Measurements from ENCODE around the gene LIN54.
"Not testable (repeated sequence)": the region's sequence is repeated elsewhere in the genome, so short reads cannot be mapped to it uniquely, and the experiment has no call there.

LIN54 gene

GRCh38 chr4:83029688-83030087 is 19.1 kb upstream of the LIN54 start:
- Histone ChIP-seq H3K27me3 (ENCODE audit: control insufficient read depth in 1 of 2, insufficient read depth in 2 of 2, low read length in 2 of 2) (no peaks in the 10 kb centered on the region), H3K36me3 (ENCODE audit: control insufficient read depth in 2 of 2, insufficient read depth in 2 of 2, low read length in 2 of 2) (no peaks in the 10 kb centered on the region), H3K27ac (ENCODE audit: low read length) (no peak overlapping the region), H3K4me3 (ENCODE audit: low read length in 2 of 2) (no peak overlapping the region), H3K9me3 (ENCODE audit: control insufficient read depth in 2 of 2, low read length in 2 of 2) (no peaks in the 10 kb centered on the region), H3K4me1 (ENCODE audit: control insufficient read depth, insufficient read depth, low read length) (no peaks in the 10 kb centered on the region), H3K9ac (ENCODE audit: low read length in 2 of 2) (no peak overlapping the region)

- Histone ChIP-seq H3K9ac (ENCODE audit: low read length in 2 of 2) (no peak overlapping the region), H3K4me3 (ENCODE audit: low read length in 2 of 2) (no peak overlapping the region), H3K27ac (ENCODE audit: low read length) (no peak overlapping the region), H3K36me3 (ENCODE audit: control insufficient read depth in 2 of 2, insufficient read depth in 2 of 2, low read length in 2 of 2) (no peaks in the 10 kb centered on the region), H3K9me3 (ENCODE audit: control insufficient read depth in 2 of 2, low read length in 2 of 2) (no peaks in the 10 kb centered on the region), H3K27me3 (ENCODE audit: control insufficient read depth in 1 of 2, insufficient read depth in 2 of 2, low read length in 2 of 2) (no peaks in the 10 kb centered on the region), H3K4me1 (ENCODE audit: control insufficient read depth, insufficient read depth, low read length) (no peaks in the 10 kb centered on the region)
These were observed 18.4 kb upstream of the LIN54 start for GRCh38 chr4:83028976-83029375.

- Histone ChIP-seq H3K9me3 (ENCODE audit: control insufficient read depth in 2 of 2, low read length in 2 of 2) (no peaks in the 10 kb centered on the region), H3K4me1 (ENCODE audit: control insufficient read depth, insufficient read depth, low read length) (no peaks in the 10 kb centered on the region), H3K27me3 (ENCODE audit: control insufficient read depth in 1 of 2, insufficient read depth in 2 of 2, low read length in 2 of 2) (no peaks in the 10 kb centered on the region), H3K36me3 (ENCODE audit: control insufficient read depth in 2 of 2, insufficient read depth in 2 of 2, low read length in 2 of 2) (no peaks in the 10 kb centered on the region), H3K4me3 (ENCODE audit: low read length in 2 of 2) (no peak overlapping the region), H3K27ac (ENCODE audit: low read length) (no peak overlapping the region), H3K9ac (ENCODE audit: low read length in 2 of 2) (no peak overlapping the region)
These were observed 14.9 kb upstream of the LIN54 start for GRCh38 chr4:83025563-83025962.

GRCh38 chr4:83024233-83024632 is 13.6 kb upstream of the LIN54 start:
- no peak overlapping the region for H3K27ac ChIP-seq (ENCODE audit: low read length)
- no peak overlapping the region for H3K9ac ChIP-seq (ENCODE audit: low read length in 2 of 2)
- H3K4me1 ChIP-seq (ENCODE audit: control insufficient read depth, insufficient read depth, low read length): no peaks in the 10 kb centered on the region
- H3K9me3 ChIP-seq (ENCODE audit: control insufficient read depth in 2 of 2, low read length in 2 of 2): no peaks in the 10 kb centered on the region
- no peak overlapping the region for H3K4me3 ChIP-seq (ENCODE audit: low read length in 2 of 2)
- H3K27me3 ChIP-seq (ENCODE audit: control insufficient read depth in 1 of 2, insufficient read depth in 2 of 2, low read length in 2 of 2): no peaks in the 10 kb centered on the region
- H3K36me3 ChIP-seq (ENCODE audit: control insufficient read depth in 2 of 2, insufficient read depth in 2 of 2, low read length in 2 of 2): no peaks in the 10 kb centered on the region

- not testable (repeated sequence) for H3K36me3 ChIP-seq (ENCODE audit: control insufficient read depth in 2 of 2, insufficient read depth in 2 of 2, low read length in 2 of 2); H3K4me3 ChIP-seq (ENCODE audit: low read length in 2 of 2); H3K4me1 ChIP-seq (ENCODE audit: control insufficient read depth, insufficient read depth, low read length); H3K27me3 ChIP-seq (ENCODE audit: control insufficient read depth in 1 of 2, insufficient read depth in 2 of 2, low read length in 2 of 2); H3K9me3 ChIP-seq (ENCODE audit: control insufficient read depth in 2 of 2, low read length in 2 of 2); H3K9ac ChIP-seq (ENCODE audit: low read length in 2 of 2); H3K27ac ChIP-seq (ENCODE audit: low read length)
These were observed 13.0 kb upstream of the LIN54 start for GRCh38 chr4:83023599-83023998.

GRCh38 chr4:83022724-83023450 is 12.3 kb upstream of the LIN54 start:
- Histone ChIP-seq H3K4me1 (ENCODE audit: control insufficient read depth, insufficient read depth, low read length) (no peaks in the 10 kb centered on the region), H3K27me3 (ENCODE audit: control insufficient read depth in 1 of 2, insufficient read depth in 2 of 2, low read length in 2 of 2) (no peaks in the 10 kb centered on the region), H3K9me3 (ENCODE audit: control insufficient read depth in 2 of 2, low read length in 2 of 2) (no peaks in the 10 kb centered on the region), H3K4me3 (ENCODE audit: low read length in 2 of 2) (no peak overlapping the region), H3K36me3 (ENCODE audit: control insufficient read depth in 2 of 2, insufficient read depth in 2 of 2, low read length in 2 of 2) (no peaks in the 10 kb centered on the region), H3K9ac (ENCODE audit: low read length in 2 of 2) (no peak overlapping the region), H3K27ac (ENCODE audit: low read length) (no peak overlapping the region)

GRCh38 chr4:83019794-83020494 is 9.3 kb upstream of the LIN54 start:
- H3K36me3 ChIP-seq (ENCODE audit: control insufficient read depth in 2 of 2, insufficient read depth in 2 of 2, low read length in 2 of 2): no peaks in the 10 kb centered on the region
- H3K9ac ChIP-seq (ENCODE audit: low read length in 2 of 2): no peak overlapping the region
- H3K27ac ChIP-seq (ENCODE audit: low read length): no peak overlapping the region
- no peak overlapping the region for H3K4me3 ChIP-seq (ENCODE audit: low read length in 2 of 2)
- H3K9me3 ChIP-seq (ENCODE audit: control insufficient read depth in 2 of 2, low read length in 2 of 2): no peaks in the 10 kb centered on the region
- no peaks in the 10 kb centered on the region for H3K4me1 ChIP-seq (ENCODE audit: control insufficient read depth, insufficient read depth, low read length)
- no peaks in the 10 kb centered on the region for H3K27me3 ChIP-seq (ENCODE audit: control insufficient read depth in 1 of 2, insufficient read depth in 2 of 2, low read length in 2 of 2)

- Histone ChIP-seq H3K27me3 (ENCODE audit: control insufficient read depth in 1 of 2, insufficient read depth in 2 of 2, low read length in 2 of 2) (no peaks in the 10 kb centered on the region), H3K4me1 (ENCODE audit: control insufficient read depth, insufficient read depth, low read length) (peaks cover 13% of the 10 kb centered on the region), H3K9me3 (ENCODE audit: control insufficient read depth in 2 of 2, low read length in 2 of 2) (no peaks in the 10 kb centered on the region), H3K9ac (ENCODE audit: low read length in 2 of 2) (peak overlapping the region; percentile 59 to 86), H3K27ac (ENCODE audit: low read length) (no peak overlapping the region), H3K36me3 (ENCODE audit: control insufficient read depth in 2 of 2, insufficient read depth in 2 of 2, low read length in 2 of 2) (no peaks in the 10 kb centered on the region), H3K4me3 (ENCODE audit: low read length in 2 of 2) (peak overlapping the region; percentile 71 to 88)
These were observed 3.3 kb upstream of the LIN54 start for GRCh38 chr4:83013902-83014301.

- Histone ChIP-seq H3K27me3 (ENCODE audit: control insufficient read depth in 1 of 2, insufficient read depth in 2 of 2, low read length in 2 of 2) (no peaks in the 10 kb centered on the region), H3K36me3 (ENCODE audit: control insufficient read depth in 2 of 2, insufficient read depth in 2 of 2, low read length in 2 of 2) (no peaks in the 10 kb centered on the region), H3K4me1 (ENCODE audit: control insufficient read depth, insufficient read depth, low read length) (peaks cover 13% of the 10 kb centered on the region), H3K27ac (ENCODE audit: low read length) (peak overlapping the region; percentile 77), H3K4me3 (ENCODE audit: low read length in 2 of 2) (peak overlapping the region; percentile 71 to 88), H3K9ac (ENCODE audit: low read length in 2 of 2) (peak overlapping the region; percentile 59 to 86), H3K9me3 (ENCODE audit: control insufficient read depth in 2 of 2, low read length in 2 of 2) (no peaks in the 10 kb centered on the region)
These were observed 2.8 kb upstream of the LIN54 start for GRCh38 chr4:83013420-83013867.

GRCh38 chr4:83012687-83013419 is 2.2 kb upstream of the LIN54 start:
- Histone ChIP-seq H3K36me3 (ENCODE audit: control insufficient read depth in 2 of 2, insufficient read depth in 2 of 2, low read length in 2 of 2) (no peaks in the 10 kb centered on the region), H3K9ac (ENCODE audit: low read length in 2 of 2) (peak overlapping the region; percentile 66 to 86), H3K27me3 (ENCODE audit: control insufficient read depth in 1 of 2, insufficient read depth in 2 of 2, low read length in 2 of 2) (no peaks in the 10 kb centered on the region), H3K4me1 (ENCODE audit: control insufficient read depth, insufficient read depth, low read length) (peaks cover 13% of the 10 kb centered on the region), H3K9me3 (ENCODE audit: control insufficient read depth in 2 of 2, low read length in 2 of 2) (no peaks in the 10 kb centered on the region), H3K27ac (ENCODE audit: low read length) (peak overlapping the region; percentile 77), H3K4me3 (ENCODE audit: low read length in 2 of 2) (peak overlapping the region; percentile 71 to 88)
